HEK293T (cell line): ENCODE measurements around the gene BBS9.

ENCODE experiments used
- CTCF ChIA-PET: fragments of 350-600 bp; formaldehyde crosslinking; extraction: SDS; loops from one replicate; lab custom pipeline; 2021; ENCODE audit warnings: antibody characterized with exemption, inconsistent platforms; lab: Yijun Ruan, JAX
- POLR2A ChIA-PET: fragments of 350-600 bp; formaldehyde crosslinking; extraction: SDS; loops from one replicate; lab custom pipeline; 2020; ENCODE audit warnings: antibody characterized with exemption, inconsistent platforms; lab: Yijun Ruan, JAX
- DNase-seq: peaks from one replicate; pipeline ENCODE4 v3.0.0; 2012; ENCODE audit warnings: mixed read lengths; ENCODE audit errors: extremely low spot score
- ARNT ChIP-seq: fragments of 450-650 bp; IDR thresholded peaks from 2 replicates; pipeline ENCODE4 v1.6.1; 2017; ENCODE audit warnings: mild to moderate bottlenecking
- BHLHE40 ChIP-seq: fragments of 450-650 bp; IDR thresholded peaks from 2 replicates; pipeline ENCODE4 v1.6.1; 2016; ENCODE audit warnings: mild to moderate bottlenecking, moderate library complexity, borderline replicate concordance
- CTBP1 ChIP-seq: fragments of 450-650 bp; IDR thresholded peaks from 2 replicates; pipeline ENCODE4 v1.6.1; 2016; ENCODE audit warnings: borderline replicate concordance
- ELF4 ChIP-seq: fragments of 450-650 bp; IDR thresholded peaks from 2 replicates; pipeline ENCODE4 v1.6.1; 2017; ENCODE audit warnings: antibody characterized with exemption
- FOXA1 ChIP-seq: fragments of 450-650 bp; IDR thresholded peaks from 2 replicates; pipeline ENCODE4 v1.6.1; 2016; ENCODE audit warnings: mild to moderate bottlenecking
- FOXK2 ChIP-seq: fragments of 450-650 bp; IDR thresholded peaks from 2 replicates; pipeline ENCODE4 v1.6.1; 2016; ENCODE audit warnings: mild to moderate bottlenecking
- FOXM1 ChIP-seq: fragments of 450-650 bp; IDR thresholded peaks from 2 replicates; pipeline ENCODE4 v1.6.1; 2017; ENCODE audit warnings: mild to moderate bottlenecking, borderline replicate concordance
- HDGF ChIP-seq: fragments of 450-650 bp; IDR thresholded peaks from 2 replicates; pipeline ENCODE4 v1.6.1; 2017; ENCODE audit warnings: antibody characterized with exemption, borderline replicate concordance
- L3MBTL2 ChIP-seq: fragments of 450-650 bp; conservative IDR thresholded peaks from 2 replicates; pipeline ENCODE4 v1.6.1; 2016; ENCODE audit warnings: mild to moderate bottlenecking
- LEF1 ChIP-seq: fragments of 450-650 bp; IDR thresholded peaks from 2 replicates; pipeline ENCODE4 v1.6.1; 2017; ENCODE audit warnings: mild to moderate bottlenecking, borderline replicate concordance
- NFRKB ChIP-seq: fragments of 450-650 bp; IDR thresholded peaks from 2 replicates; pipeline ENCODE4 v1.6.1; 2016; ENCODE audit warnings: mild to moderate bottlenecking, moderate library complexity
- PKNOX1 ChIP-seq: fragments of 450-650 bp; IDR thresholded peaks from 2 replicates; pipeline ENCODE4 v1.6.1; 2016
- SP1 ChIP-seq: fragments of 450-650 bp; IDR thresholded peaks from 2 replicates; pipeline ENCODE4 v1.6.1; 2017
- SUZ12 ChIP-seq: fragments of 450-650 bp; IDR thresholded peaks from 2 replicates; pipeline ENCODE4 v1.6.1; 2016; ENCODE audit warnings: mild to moderate bottlenecking
- TARDBP ChIP-seq: fragments of 450-650 bp; IDR thresholded peaks from 2 replicates; pipeline ENCODE4 v1.6.1; 2016
- ZNF384 ChIP-seq: fragments of 450-650 bp; IDR thresholded peaks from 2 replicates; pipeline ENCODE4 v1.6.1; 2016

BBS9 gene

GRCh38 chr7:33111614-33112013 lies 17.8 kb upstream of the BBS9 start:
- ChIA-PET POLR2A (interaction anchor here (1.0 kb wide), 1 partner anchor 49 kb away, joined by 3 read pairs; the partner anchor contains the start of gene NT5C3A), CTCF (no interaction called here)
- no peak for TF ChIP-seq FOXM1
- TF ChIP-seq PKNOX1: no peak
- no peak for TF ChIP-seq SUZ12
- no peak for TF ChIP-seq ARNT
- no peak for TF ChIP-seq SP1
- TF ChIP-seq ZNF384: no peak
- TF ChIP-seq LEF1: no peak
- no peak for TF ChIP-seq HDGF
- TF ChIP-seq CTBP1: no peak
- TF ChIP-seq ELF4: no peak
- no peak for TF ChIP-seq L3MBTL2
- no peak for DNase-seq

GRCh38 chr7:33114976-33115375 lies 14.4 kb upstream of the BBS9 start:
- DNase-seq: no peak
- CTCF ChIA-PET: no interaction called here
- TF ChIP-seq ZNF384: no peak
- no peak for TF ChIP-seq NFRKB
- TF ChIP-seq L3MBTL2: no peak
- TF ChIP-seq FOXA1: no peak
- TF ChIP-seq HDGF: no peak
- TF ChIP-seq PKNOX1: no peak
- TF ChIP-seq ELF4: no peak
- TF ChIP-seq BHLHE40: no peak
- no peak for TF ChIP-seq SP1
- POLR2A ChIA-PET: no interaction called here

- POLR2A ChIA-PET: no interaction called here
Measured at GRCh38 chr7:33118383-33118782, 11.0 kb upstream of the BBS9 start.

GRCh38 chr7:33127085-33127484 lies 2.3 kb upstream of the BBS9 start:
- POLR2A ChIA-PET: interaction anchor here (0.6 kb wide), 1 partner anchor 19 kb away, joined by 3 read pairs; no protein-coding TSS in a partner anchor
- TF ChIP-seq BHLHE40 (no peak), NFRKB (no peak), FOXA1 (no peak), FOXK2 (no peak), HDGF (no peak), ARNT (no peak), ZNF384 (no peak), SUZ12 (no peak), ELF4 (no peak)
- CTCF ChIA-PET: no interaction called here
- DNase-seq: no peak

More at GRCh38 chr7:33118383-33118782, 11.0 kb upstream of the BBS9 start:
- TF ChIP-seq ARNT (no peak), BHLHE40 (no peak), CTBP1 (no peak), NFRKB (no peak), HDGF (no peak), LEF1 (no peak), PKNOX1 (no peak), ZNF384 (no peak), FOXA1 (no peak), ELF4 (no peak), SUZ12 (no peak), FOXK2 (no peak), FOXM1 (no peak), TARDBP (no peak), SP1 (no peak), L3MBTL2 (no peak)
- DNase-seq: no peak
- CTCF ChIA-PET: no interaction called here

- POLR2A ChIA-PET: interaction anchor here (1.2 kb wide), 1 partner anchor 66 kb away, joined by 3 read pairs; the partner anchor contains the start of gene NT5C3A
- CTCF ChIA-PET: interaction anchor here (0.7 kb wide), 1 partner anchor 328 kb away, joined by 8 read pairs; no protein-coding TSS in a partner anchor
Measured at GRCh38 chr7:33128631-33128989, 754 bp upstream of the BBS9 start.

GRCh38 chr7:33129806-33130153 lies 416 bp downstream of the BBS9 start:
- CTCF ChIA-PET: interaction anchor here (0.6 kb wide), 2 partner anchors 16 to 822 kb away, joined by 3 read pairs; no protein-coding TSS in a partner anchor
- no peak for TF ChIP-seq NFRKB
- no peak for TF ChIP-seq FOXA1
- TF ChIP-seq FOXK2: no peak
- TF ChIP-seq L3MBTL2: no peak
- TF ChIP-seq HDGF: no peak
- TF ChIP-seq ZNF384: no peak
- TF ChIP-seq SP1: no peak
- TF ChIP-seq ARNT: no peak
- TF ChIP-seq PKNOX1: no peak
- no peak for TF ChIP-seq FOXM1
- TF ChIP-seq LEF1: no peak
- POLR2A ChIA-PET: interaction anchor here (0.6 to 1.2 kb wide), 3 partner anchors 20 to 172 kb away, joined by 3 to 4 read pairs (median 3); partner anchors contain the start of genes FKBP9 and NT5C3A
- DNase-seq: no peak

More at GRCh38 chr7:33128631-33128989, 754 bp upstream of the BBS9 start:
- DNase-seq: no peak
- TF ChIP-seq CTBP1 (no peak), NFRKB (no peak), ZNF384 (peak; percentile 6; the same call in 1 of the 2 replicates)
